Measurements from ENCODE around the gene XYLT1.

XYLT1 gene

DNA sequence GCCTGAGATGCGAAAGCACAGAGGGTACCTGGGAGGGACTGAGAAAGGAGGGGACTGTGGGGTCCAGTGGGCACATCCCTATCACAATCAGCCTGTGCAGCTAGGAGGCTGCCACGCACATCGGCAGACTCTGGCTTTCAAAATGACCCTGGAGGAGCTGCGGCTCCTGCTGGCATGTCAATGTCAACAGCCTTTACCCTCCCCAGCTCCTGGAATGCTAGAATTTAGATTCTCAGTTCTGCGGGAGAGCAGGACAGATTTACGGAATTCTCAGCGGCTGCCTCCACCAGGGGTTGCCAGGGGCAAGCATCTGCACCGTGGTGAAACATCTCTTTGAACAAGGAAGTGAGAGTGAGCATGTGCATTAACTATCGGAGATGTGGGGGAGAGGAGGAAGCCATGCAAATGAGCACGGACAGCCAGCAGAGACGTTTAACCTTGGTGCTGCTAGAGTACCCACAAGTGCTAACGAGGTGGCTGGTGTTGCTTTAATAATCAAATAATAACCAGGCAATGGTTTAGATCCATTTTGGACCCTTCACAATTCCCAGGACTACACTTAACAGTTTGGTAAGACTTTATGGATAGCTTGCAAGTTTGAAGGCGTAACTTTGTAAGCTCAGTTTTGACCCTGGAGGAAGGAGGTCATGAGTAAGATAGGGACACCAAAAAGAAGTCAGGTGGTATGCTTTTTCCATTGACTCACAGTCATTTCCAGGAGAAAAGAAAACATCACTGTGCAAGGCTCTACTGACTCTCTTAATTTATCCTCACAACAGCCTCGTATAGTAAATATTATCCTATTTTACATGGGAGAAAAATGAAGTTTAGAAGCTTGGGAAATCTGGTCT, 54.1 kb downstream of the XYLT1 start:
- peaks cover 7% of the 10 kb centered on the region for H3K36me3 ChIP-seq (replicated peaks; ENCODE audit: low read depth, low read length)
- no peak for TF ChIP-seq EZH2phosphoT487 (IDR thresholded peaks at IDR 0.05; ENCODE audit: low read depth)
- TF ChIP-seq, protein P1, sequence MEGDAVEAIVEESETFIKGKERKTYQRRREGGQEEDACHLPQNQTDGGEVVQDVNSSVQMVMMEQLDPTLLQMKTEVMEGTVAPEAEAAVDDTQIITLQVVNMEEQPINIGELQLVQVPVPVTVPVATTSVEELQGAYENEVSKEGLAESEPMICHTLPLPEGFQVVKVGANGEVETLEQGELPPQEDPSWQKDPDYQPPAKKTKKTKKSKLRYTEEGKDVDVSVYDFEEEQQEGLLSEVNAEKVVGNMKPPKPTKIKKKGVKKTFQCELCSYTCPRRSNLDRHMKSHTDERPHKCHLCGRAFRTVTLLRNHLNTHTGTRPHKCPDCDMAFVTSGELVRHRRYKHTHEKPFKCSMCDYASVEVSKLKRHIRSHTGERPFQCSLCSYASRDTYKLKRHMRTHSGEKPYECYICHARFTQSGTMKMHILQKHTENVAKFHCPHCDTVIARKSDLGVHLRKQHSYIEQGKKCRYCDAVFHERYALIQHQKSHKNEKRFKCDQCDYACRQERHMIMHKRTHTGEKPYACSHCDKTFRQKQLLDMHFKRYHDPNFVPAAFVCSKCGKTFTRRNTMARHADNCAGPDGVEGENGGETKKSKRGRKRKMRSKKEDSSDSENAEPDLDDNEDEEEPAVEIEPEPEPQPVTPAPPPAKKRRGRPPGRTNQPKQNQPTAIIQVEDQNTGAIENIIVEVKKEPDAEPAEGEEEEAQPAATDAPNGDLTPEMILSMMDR (IDR thresholded peaks at IDR 0.05; ENCODE audit: low read depth, low read length) = peak; percentile 45
- H3K4me2 ChIP-seq (ENCODE audit: low read length) = peak overlapping the region; percentile 98
- no peaks in the 10 kb centered on the region for H3K79me2 ChIP-seq (ENCODE audit: low read length)
- peak overlapping the region; percentile 60 for H3K9ac ChIP-seq (ENCODE audit: low read length)
- H3K27me3 ChIP-seq (ENCODE audit: low read depth, low read length) = no peaks in the 10 kb centered on the region
- no peaks in the 10 kb centered on the region for H4K20me1 ChIP-seq (ENCODE audit: insufficient read depth, low read length)
- H3K9me3 ChIP-seq (ENCODE audit: insufficient read depth, low read length) = peaks cover 10% of the 10 kb centered on the region; the same call in 1 of the 2 replicates
- peak overlapping the region; percentile 83 for H3K27ac ChIP-seq (ENCODE audit: low read length)
- peak overlapping the region; percentile 76 for H3K4me3 ChIP-seq (ENCODE audit: low read length)
- peaks cover 43% of the 10 kb centered on the region for H3K4me1 ChIP-seq (ENCODE audit: low read length)
- peak overlapping the region; percentile 71; the same call in 1 of the 2 replicates for H2AFZ ChIP-seq (ENCODE audit: low read depth, low read length)

DNA sequence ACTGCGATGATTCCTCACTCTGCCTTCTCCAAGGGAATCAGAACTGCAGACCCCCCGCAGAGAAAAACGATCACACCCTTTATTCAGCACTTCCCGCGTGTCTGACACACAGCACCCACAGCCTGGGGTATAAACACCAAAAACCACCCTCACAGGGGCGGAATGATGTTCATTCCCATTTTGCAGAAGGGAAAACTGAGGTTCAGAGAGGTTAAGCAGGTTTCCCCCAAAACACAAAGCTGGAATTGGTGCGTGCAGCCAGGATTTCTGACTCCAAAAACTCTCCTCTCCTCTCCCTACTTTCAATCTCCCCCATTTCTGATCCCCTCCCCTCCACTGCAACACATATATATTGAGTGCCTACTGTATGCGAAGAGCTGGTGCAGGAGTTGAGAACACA, 55.8 kb downstream of the XYLT1 start:
- Histone ChIP-seq H2AFZ (ENCODE audit: low read depth, low read length) (no peak overlapping the region), H3K4me1 (ENCODE audit: low read length) (peaks cover 43% of the 10 kb centered on the region), H3K9ac (ENCODE audit: low read length) (peak overlapping the region; percentile 29; the same call in 1 of the 2 replicates), H4K20me1 (ENCODE audit: insufficient read depth, low read length) (no peaks in the 10 kb centered on the region), H3K79me2 (ENCODE audit: low read length) (no peaks in the 10 kb centered on the region), H3K27ac (ENCODE audit: low read length) (no peak overlapping the region), H3K4me2 (ENCODE audit: low read length) (peak overlapping the region; percentile 93), H3K27me3 (ENCODE audit: low read depth, low read length) (no peaks in the 10 kb centered on the region), H3K36me3 (replicated peaks; ENCODE audit: low read depth, low read length) (peaks cover 7% of the 10 kb centered on the region), H3K4me3 (ENCODE audit: low read length) (peak overlapping the region; percentile 65), H3K9me3 (ENCODE audit: insufficient read depth, low read length) (peaks cover 10% of the 10 kb centered on the region; the same call in 1 of the 2 replicates)
- TF ChIP-seq EZH2phosphoT487 (IDR thresholded peaks at IDR 0.05; ENCODE audit: low read depth) = no peak
- TF ChIP-seq, protein P1 (IDR thresholded peaks at IDR 0.05; ENCODE audit: low read depth, low read length) = no peak

DNA sequence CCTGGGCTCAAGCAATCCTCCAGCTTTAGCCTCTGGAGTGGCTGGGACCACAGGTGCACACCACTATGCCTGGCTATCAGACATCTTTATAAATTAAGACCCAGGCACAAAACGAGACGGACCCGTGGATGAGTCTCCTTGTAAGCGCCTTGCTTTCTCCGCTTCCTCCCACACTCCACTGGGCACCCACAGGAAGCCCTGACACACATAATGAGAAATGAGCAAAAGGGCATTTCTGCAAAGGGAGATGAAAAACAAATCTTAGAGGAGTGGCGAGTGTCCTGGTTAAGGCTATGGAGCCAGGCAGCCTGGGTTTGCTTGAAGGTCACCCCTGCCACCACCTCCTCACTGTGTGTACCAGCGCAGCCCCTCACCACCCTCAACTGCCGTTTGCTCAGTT, 56.3 kb downstream of the XYLT1 start:
- Histone ChIP-seq H3K27ac (ENCODE audit: low read length) (no peak overlapping the region), H3K4me3 (ENCODE audit: low read length) (peak overlapping the region; percentile 65), H3K9ac (ENCODE audit: low read length) (peak overlapping the region; percentile 29), H3K4me2 (ENCODE audit: low read length) (peak overlapping the region; percentile 93), H2AFZ (ENCODE audit: low read depth, low read length) (no peak overlapping the region), H3K36me3 (replicated peaks; ENCODE audit: low read depth, low read length) (peaks cover 7% of the 10 kb centered on the region), H3K9me3 (ENCODE audit: insufficient read depth, low read length) (peaks cover 10% of the 10 kb centered on the region; the same call in 1 of the 2 replicates), H3K79me2 (ENCODE audit: low read length) (no peaks in the 10 kb centered on the region), H4K20me1 (ENCODE audit: insufficient read depth, low read length) (no peaks in the 10 kb centered on the region), H3K27me3 (ENCODE audit: low read depth, low read length) (no peaks in the 10 kb centered on the region), H3K4me1 (ENCODE audit: low read length) (peaks cover 48% of the 10 kb centered on the region)
- TF ChIP-seq, protein P1 (IDR thresholded peaks at IDR 0.05; ENCODE audit: low read depth, low read length) = no peak
- no peak for TF ChIP-seq EZH2phosphoT487 (IDR thresholded peaks at IDR 0.05; ENCODE audit: low read depth)

DNA sequence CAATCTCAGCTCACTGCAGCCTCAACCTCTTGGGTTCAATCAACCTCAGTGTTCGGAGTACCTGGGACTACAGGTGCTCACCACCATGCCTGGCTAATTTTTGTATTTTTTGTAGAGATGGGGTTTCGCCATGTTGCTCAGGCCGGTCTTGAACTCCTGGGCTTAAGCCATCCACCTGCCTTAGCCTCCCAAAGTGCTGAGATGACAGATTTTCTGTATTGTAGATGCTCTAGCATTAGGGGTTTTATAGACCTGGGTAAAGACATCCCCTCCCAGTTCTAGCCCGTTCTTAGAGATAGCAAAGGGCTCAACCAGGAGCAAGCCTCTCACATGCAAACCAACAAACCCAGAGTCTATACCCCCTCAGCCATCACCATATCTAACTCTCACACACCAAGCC, 57.3 kb downstream of the XYLT1 start:
- Histone ChIP-seq H3K4me2 (ENCODE audit: low read length) (no peak overlapping the region), H3K4me3 (ENCODE audit: low read length) (no peak overlapping the region), H2AFZ (ENCODE audit: low read depth, low read length) (no peak overlapping the region), H3K27me3 (ENCODE audit: low read depth, low read length) (no peaks in the 10 kb centered on the region), H3K79me2 (ENCODE audit: low read length) (no peaks in the 10 kb centered on the region), H4K20me1 (ENCODE audit: insufficient read depth, low read length) (no peaks in the 10 kb centered on the region), H3K9ac (ENCODE audit: low read length) (no peak overlapping the region), H3K36me3 (replicated peaks; ENCODE audit: low read depth, low read length) (peaks cover 7% of the 10 kb centered on the region), H3K27ac (ENCODE audit: low read length) (no peak overlapping the region), H3K9me3 (ENCODE audit: insufficient read depth, low read length) (peaks cover 10% of the 10 kb centered on the region; the same call in 1 of the 2 replicates), H3K4me1 (ENCODE audit: low read length) (peaks cover 57% of the 10 kb centered on the region)
- TF ChIP-seq, protein P1 (IDR thresholded peaks at IDR 0.05; ENCODE audit: low read depth, low read length) = no peak
- no peak for TF ChIP-seq EZH2phosphoT487 (IDR thresholded peaks at IDR 0.05; ENCODE audit: low read depth)

Measured in OCI-LY3 (cell line).